Measurements from ENCODE around the gene MINDY3.
"Not testable (repeated sequence)": the region's sequence is repeated elsewhere in the genome, so short reads cannot be mapped to it uniquely, and the experiment has no call there.

Gene MINDY3

GRCh38 chr10:15856328-15857015 is 3.8 kb downstream of the MINDY3 start:
- peak; percentile 74 for DNase-seq (ENCODE audit: low spot score)

GRCh38 chr10:15853800-15854199 is 6.5 kb downstream of the MINDY3 start:
- DNase-seq (ENCODE audit: low spot score), result no peak

DNA sequence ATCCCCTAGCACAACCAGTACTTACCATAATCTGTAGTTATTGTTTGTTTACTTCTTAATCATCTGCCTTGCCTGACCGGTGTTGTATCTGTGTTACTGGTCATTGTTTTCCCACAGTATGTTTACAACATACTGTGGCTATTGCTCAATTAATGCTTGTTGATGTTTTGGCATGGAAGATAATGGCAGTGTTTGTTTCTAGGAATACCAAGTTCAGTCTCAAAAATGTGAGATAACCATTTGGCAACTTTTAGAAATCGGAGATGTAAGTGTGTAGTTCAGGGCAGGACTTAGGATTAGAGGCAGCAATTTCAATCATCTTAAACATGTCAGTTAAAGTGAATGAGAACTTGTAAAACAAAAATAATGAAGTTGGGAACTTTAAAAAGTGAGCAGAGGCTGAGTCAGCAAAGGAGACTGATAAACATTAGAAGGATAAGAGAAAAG is 8.2 kb downstream of the MINDY3 start:
- no peak for DNase-seq (ENCODE audit: low spot score)

DNA sequence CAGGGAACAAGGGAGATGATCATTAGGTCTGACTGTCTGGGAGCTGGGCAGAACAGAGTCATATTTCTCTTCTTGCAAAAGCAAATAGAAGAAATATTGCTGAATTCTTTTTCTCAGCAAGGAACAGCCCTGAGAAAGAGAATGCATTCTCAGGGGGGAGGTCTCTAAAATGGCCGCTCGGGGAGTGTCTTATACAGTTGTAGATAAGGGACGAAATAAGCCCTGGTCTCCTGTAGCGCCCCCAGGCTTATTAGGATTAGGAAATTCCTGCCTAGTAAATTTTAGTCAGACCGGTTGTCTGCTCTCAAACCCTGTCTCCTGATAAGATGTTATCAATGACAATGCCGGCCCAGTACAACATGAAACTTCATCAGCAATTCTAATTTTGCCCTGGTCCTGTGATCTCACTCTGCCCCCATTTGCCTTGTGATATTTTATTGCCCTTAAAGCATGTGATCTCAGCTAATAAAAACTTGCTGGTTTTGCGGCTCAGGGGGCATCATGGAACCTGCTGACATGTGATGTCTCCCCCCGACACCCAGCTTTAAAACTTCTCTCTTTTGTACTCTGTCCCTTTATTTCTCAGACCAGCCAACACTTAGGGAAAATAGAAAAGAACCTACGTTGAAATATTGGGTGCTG is 9.8 kb downstream of the MINDY3 start:
- not testable (repeated sequence) for DNase-seq (ENCODE audit: low spot score)

DNA sequence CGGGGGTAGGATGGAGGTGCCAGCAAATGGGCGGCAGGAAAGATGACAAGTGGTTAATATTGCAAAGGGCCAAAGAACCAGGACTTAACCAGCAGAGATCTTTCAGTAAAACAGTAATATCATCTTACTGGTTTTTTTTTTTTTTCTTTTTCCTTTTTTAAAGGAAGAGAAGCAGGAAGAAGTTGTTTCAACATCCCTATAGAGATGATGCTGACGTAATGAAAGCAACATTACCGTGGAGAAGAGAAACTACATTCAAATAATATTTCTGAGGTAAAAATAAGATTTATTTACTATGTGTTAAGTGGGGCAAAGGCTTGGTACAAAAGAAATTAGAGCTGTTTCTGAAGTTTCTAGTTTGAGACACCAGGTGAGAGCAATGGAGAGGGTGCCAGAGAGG is 11.0 kb downstream of the MINDY3 start:
- DNase-seq (ENCODE audit: low spot score), result no peak

DNA sequence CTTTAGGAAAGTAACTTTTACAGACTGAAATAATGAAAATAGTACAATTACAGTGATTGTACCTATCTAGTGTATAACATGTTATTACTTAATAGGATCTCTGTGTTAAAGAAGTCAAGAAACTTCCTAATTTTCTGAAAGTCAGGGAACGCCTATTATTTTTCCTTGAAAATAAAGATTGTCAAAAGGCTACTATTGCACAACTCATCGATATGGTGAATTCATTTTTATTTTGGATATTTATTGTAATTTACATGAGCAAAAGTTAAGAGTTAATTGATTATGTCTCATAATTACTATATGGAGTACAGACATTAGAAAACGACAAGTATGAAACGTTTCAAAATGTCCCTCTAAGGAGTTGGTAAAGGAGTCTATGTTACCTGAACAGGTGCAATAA is 12.8 kb downstream of the MINDY3 start:
- DNase-seq (ENCODE audit: low spot score), result no peak

DNA sequence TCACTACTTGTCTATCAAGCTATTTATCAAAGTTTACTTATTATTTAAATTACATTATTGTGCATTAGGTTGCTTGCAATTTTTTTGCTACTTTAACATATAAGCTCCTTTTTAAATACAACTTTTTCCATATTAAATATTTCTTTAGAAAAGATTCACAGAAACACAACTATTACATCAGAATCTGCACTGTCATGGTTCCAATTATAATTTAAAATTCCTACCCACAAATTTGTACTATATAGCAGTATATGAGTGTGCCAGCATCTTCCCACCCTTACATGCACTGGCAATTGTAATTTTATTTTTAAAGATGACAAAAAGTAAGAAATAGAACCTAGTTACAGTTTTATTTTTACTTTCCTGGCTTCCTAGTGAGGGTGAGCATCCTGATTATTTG is 15.8 kb downstream of the MINDY3 start:
- no peak for DNase-seq (ENCODE audit: low spot score)

- peak; percentile 53 for DNase-seq (ENCODE audit: low spot score)
Measured at GRCh38 chr10:15843695-15844094, 16.6 kb downstream of the MINDY3 start.

DNA sequence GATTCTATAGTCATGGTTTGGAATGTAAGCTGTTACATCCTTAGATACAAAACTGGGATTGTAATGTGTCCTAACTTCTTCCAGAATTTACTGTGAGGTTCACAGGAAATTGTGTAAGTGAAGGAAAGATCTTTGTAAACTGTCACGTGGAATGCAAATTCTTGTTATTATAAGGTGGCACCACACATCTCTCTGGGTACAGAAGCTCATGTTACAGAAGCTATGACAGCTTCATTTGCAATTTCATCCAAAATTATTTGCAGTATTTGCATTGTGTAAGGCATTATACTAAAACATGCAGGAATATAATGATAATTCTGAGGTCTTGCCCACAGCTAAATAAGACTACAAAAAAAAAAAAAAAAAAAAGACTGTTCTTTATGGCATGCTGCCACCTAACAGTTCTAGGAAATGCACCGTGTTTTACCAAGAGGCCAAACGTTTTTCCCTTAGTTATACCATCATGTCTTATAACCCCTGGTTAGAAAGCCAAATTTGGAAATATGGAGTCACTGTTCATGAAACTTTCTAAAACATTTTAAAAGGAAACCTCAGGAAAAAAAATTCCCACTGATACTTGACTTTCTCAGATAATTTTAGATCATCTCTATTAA is 17.6 kb downstream of the MINDY3 start:
- DNase-seq (ENCODE audit: low spot score), result peak; percentile 75

- no peak for DNase-seq (ENCODE audit: low spot score)
Measured at GRCh38 chr10:15841696-15842095, 18.6 kb downstream of the MINDY3 start.

DNA sequence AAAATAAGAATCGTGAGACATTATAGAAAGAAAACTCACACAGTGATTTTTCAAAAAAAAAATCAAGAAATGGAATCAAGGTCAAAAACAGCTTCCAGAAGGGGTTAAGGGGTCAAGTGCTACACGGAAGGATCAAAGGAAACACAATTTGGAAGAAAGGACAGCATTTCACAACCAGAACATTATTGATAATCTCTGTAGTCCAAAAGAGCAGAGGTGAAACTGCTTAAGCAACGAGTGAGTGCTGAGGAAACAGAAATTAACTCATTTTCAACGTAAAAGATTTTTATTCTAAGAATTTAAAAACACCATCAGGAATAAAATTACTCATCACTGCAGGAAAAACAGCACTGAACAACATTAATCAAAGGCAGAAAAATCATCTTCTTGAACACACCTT is 23.5 kb downstream of the MINDY3 start:
- no peak for DNase-seq (ENCODE audit: low spot score)

GRCh38 chr10:15829495-15829894 is 30.8 kb downstream of the MINDY3 start:
- no peak for DNase-seq (ENCODE audit: low spot score)

DNA sequence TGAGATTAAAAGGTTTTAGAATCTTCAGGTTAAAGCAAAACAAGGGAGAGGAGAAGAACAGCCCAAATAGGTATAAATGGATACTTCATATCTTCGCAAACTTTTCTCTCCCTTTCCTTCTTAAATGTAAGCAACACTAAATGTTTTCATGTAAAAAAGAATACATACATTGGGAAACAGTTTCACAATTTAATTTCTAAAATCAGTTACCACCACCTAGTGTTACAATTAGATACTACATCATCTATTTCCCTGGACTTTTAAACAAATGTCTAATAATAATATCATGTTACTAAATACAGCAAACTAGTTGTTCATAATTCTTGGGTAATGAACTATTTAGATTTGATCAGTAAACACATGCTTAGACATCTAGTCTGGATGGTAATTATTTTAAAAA is 35.8 kb downstream of the MINDY3 start:
- DNase-seq (ENCODE audit: low spot score), result peak; percentile 60

- DNase-seq (ENCODE audit: low spot score), result no peak
Measured at GRCh38 chr10:15822131-15822530, 38.2 kb downstream of the MINDY3 start.

- DNase-seq (ENCODE audit: low spot score), result no peak
Measured at GRCh38 chr10:15821046-15821683, 39.1 kb downstream of the MINDY3 start.

DNA sequence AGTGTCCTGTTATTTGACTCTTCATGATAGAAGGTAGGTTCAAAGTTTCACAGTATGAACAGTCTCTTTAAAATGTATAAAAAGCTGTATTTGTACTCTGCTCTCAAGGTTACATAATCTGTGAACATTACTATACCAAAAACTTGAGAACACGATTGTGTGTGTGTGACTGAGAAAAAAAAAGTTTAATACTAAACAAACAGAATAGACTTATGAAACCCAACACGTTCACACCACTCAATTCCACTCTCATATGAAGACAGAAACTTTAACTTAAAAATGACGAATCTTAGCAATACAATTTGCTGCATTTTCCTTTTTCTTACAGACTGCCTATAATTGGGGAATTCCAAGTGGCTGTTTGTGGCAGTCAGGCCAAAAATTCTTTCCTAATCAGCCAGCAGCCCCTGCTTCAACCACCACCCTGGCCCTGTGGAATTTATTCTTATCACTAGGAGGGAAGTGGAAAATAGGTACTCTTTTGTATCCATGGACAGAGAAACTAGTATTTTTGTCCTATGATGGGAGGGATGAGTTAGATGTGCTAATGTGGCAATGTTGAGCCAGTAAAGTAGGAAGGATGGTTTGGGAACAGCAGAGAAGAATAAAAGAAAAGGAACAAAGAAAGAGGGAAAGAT is 42.8 kb downstream of the MINDY3 start:
- no peak for DNase-seq (ENCODE audit: low spot score)

DNA sequence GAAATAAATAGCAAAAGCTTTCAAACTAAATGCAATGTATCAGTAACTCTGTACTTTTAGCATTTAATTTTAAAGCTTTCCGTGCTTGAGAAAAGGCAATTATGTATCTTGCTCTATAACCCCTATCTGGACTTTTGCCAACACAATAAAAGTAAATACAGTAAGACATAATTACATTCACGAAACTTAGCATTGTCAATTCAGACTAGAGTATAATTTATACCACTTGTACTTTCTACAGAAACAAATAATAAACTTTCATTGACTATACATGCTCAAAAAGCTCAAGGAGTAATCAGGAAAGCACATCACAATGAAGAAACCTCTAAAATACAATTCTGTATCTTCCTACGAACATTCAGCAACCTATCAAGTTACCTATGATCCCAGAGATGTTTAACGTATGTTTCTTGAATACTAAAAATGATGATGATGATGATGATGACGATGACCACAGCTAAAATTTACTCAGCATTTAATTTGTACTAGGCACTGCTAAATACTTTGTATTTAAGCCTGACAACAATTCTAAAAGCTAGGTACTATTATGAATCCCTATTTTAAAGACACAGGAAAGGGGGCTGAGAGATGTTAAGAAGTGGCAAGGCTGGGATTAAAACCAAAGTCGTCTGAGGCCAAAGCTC is 44.9 kb downstream of the MINDY3 start:
- no peak for DNase-seq (ENCODE audit: low spot score)

GRCh38 chr10:15814565-15814964 is 45.7 kb downstream of the MINDY3 start:
- DNase-seq (ENCODE audit: low spot score), result no peak

DNA sequence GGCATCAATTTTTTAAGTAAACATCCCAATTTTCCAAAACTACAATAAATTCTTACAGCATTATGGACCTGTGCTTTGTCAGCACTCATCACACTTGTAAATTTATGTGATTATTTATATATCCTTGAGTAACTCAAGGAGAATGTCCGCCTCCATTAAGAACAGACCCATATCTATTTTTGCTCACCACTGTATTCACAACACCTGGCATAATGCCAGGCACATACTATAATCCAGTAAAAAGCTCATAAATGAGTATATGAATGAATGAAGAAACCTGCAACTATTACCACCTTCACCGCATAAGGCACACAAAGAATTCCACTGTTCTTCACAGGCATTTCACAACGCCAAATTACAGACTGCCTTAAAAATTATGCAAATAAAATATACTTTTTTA is 46.9 kb downstream of the MINDY3 start:
- DNase-seq (ENCODE audit: low spot score), result peak; percentile 64

DNA sequence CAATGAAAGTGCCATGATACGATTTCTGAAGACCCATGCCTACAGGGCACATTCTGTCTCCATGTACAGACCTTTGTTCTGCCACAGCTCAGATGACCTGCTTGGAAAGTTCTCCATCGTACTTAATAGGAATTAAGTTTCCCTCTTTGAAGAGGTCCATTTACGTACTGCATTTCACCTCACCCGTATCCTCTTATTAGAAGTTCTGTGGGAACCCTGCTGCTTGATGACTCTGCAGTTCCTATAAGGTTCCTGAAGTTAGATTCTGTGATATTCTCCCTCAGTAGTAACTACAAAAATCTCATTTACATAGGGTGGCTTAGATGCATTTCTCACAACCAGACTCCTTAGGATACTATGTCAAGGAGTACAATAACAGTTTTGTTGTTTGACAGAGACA is 50.9 kb downstream of the MINDY3 start:
- DNase-seq (ENCODE audit: low spot score), result no peak

DNA sequence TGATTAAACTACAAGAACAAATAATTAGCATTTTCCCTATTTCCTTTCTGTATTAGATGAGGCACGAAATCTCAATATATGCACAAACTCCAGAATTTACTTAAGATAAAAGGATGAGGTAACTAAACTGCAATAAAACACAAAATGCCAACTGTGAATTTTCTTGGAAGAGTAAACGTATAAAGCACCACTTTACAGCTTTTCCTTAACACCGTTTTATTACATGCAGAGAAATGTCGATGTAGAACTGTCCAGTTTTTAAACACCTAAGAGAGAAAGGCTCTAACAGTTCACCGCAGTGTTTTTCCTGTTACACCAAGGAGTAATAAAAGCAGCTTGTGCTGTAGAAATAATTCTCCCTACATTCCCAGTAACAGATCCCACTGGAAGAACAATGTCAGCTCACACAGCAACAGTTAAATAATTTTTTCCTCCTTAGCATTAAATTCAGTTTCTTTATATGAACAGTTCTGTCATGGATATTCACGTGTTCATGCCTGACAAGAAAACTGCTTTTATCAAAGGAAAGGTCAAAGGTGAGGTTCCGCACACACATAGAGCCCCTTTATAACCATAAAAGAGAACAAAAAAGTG is 52.0 kb downstream of the MINDY3 start:
- no peak for DNase-seq (ENCODE audit: low spot score)

All from hematopoietic multipotent progenitor cell treated with erythropoietin and hydrocortisone succinate and interleukin-3 and kit ligand, for 15 days (in vitro differentiated cells).